Measurements from ENCODE around the gene NMUR1.
A peak's percentile ranks its signal among the peaks of the same experiment; 100 is the strongest.

NMUR1 gene

GRCh38 chr2:231525248-231526163, 4.7 kb downstream of the NMUR1 start:
- no peak for DNase-seq

- DNase-seq, result no peak
These were observed 5.6 kb downstream of the NMUR1 start for GRCh38 chr2:231524477-231525247.

GRCh38 chr2:231523451-231524285, 6.6 kb downstream of the NMUR1 start:
- no peak for DNase-seq

- no peak for DNase-seq
These were observed 7.6 kb downstream of the NMUR1 start for GRCh38 chr2:231522418-231523180.

- DNase-seq, result peak; percentile 36
These were observed 8.8 kb downstream of the NMUR1 start for GRCh38 chr2:231521443-231521842.

GRCh38 chr2:231519975-231520555, 10.2 kb downstream of the NMUR1 start:
- DNase-seq, result no peak

GRCh38 chr2:231518771-231519170, 11.5 kb downstream of the NMUR1 start:
- DNase-seq, result no peak

GRCh38 chr2:231515603-231516002, 14.6 kb downstream of the NMUR1 start:
- no peak for DNase-seq

GRCh38 chr2:231514951-231515297, 15.3 kb downstream of the NMUR1 start:
- DNase-seq, result no peak

GRCh38 chr2:231514225-231514950, 15.9 kb downstream of the NMUR1 start:
- DNase-seq, result peak; percentile 99

GRCh38 chr2:231513746-231514224, 16.5 kb downstream of the NMUR1 start:
- DNase-seq, result no peak

GRCh38 chr2:231512222-231512621, 18.0 kb downstream of the NMUR1 start:
- DNase-seq, result no peak

- no peak for DNase-seq
These were observed 26.5 kb downstream of the NMUR1 start for GRCh38 chr2:231503766-231504165.

GRCh38 chr2:231502596-231502995, 27.6 kb downstream of the NMUR1 start:
- DNase-seq, result no peak

GRCh38 chr2:231497651-231498050, 32.6 kb downstream of the NMUR1 start:
- DNase-seq, result no peak

- no peak for DNase-seq
These were observed 35.6 kb downstream of the NMUR1 start for GRCh38 chr2:231494669-231495068.

- no peak for DNase-seq
These were observed 39.4 kb downstream of the NMUR1 start for GRCh38 chr2:231490801-231491200.

- no peak for DNase-seq
These were observed 40.3 kb downstream of the NMUR1 start for GRCh38 chr2:231489990-231490389.

GRCh38 chr2:231488331-231488730, 41.9 kb downstream of the NMUR1 start:
- DNase-seq, result no peak

GRCh38 chr2:231486851-231487596, 43.2 kb downstream of the NMUR1 start:
- no peak for DNase-seq

Data from suppressor macrophage treated with lipopolysaccharide for 4 hours (primary cell).